ENCODE data around the gene VEGFA. TPM values are rescaled to one million over a fixed set of nuclear protein-coding genes. Genes with fewer than 3 reads are reported as not detected.

VEGFA gene
- total RNA-seq, 1 experiment from 2014 or later = 112 TPM

DNA sequence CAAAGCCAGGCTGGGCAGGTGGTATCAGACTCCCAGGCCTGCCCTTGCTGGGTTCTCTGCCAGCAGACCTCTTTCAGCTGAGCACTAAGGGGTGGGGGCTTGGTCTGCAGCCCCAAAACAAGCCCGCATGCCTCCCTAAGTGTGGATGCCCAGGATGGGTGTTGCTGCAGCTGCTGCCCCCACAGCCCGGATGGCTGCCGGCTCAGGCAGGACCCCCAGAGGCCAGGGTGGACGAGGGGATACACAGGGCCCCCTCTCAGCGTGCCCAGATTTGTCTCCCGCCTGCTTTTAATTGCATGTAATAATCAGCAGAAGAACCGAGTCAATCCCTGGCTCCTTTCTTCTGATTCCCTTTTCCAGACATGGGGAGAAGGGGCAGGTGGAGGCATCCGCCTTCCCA is 60.8 kb downstream of the VEGFA start:
- CTCF ChIA-PET = no interaction called here
- POLR2A ChIA-PET (ENCODE audit: unreplicated experiment) = no interaction called here
- H3K4me2 ChIP-seq = no peak overlapping the region
- no peak overlapping the region for H3K4me3 ChIP-seq
- H3K79me2 ChIP-seq (ENCODE audit: low read depth) = no peaks in the 10 kb centered on the region
- peaks cover 5% of the 10 kb centered on the region; the same call in 1 of the 2 replicates for H3F3A ChIP-seq (ENCODE audit: insufficient read depth, low read depth)
- DNase-seq = no peak
- no peaks in the 10 kb centered on the region for H3K36me3 ChIP-seq (ENCODE audit: low read depth)
- no TSS peak for BruUV-seq (replicated peaks)
- no peaks in the 10 kb centered on the region for H3K9me2 ChIP-seq (ENCODE audit: insufficient read depth)
- no peak overlapping the region for H3K27ac ChIP-seq
- TF ChIP-seq, protein P1, sequence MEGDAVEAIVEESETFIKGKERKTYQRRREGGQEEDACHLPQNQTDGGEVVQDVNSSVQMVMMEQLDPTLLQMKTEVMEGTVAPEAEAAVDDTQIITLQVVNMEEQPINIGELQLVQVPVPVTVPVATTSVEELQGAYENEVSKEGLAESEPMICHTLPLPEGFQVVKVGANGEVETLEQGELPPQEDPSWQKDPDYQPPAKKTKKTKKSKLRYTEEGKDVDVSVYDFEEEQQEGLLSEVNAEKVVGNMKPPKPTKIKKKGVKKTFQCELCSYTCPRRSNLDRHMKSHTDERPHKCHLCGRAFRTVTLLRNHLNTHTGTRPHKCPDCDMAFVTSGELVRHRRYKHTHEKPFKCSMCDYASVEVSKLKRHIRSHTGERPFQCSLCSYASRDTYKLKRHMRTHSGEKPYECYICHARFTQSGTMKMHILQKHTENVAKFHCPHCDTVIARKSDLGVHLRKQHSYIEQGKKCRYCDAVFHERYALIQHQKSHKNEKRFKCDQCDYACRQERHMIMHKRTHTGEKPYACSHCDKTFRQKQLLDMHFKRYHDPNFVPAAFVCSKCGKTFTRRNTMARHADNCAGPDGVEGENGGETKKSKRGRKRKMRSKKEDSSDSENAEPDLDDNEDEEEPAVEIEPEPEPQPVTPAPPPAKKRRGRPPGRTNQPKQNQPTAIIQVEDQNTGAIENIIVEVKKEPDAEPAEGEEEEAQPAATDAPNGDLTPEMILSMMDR (conservative IDR thresholded peaks at IDR 0.05) = no peak
- no peak for TF ChIP-seq EZH2 (IDR thresholded peaks at IDR 0.05; ENCODE audit: low read depth)
- no peaks in the 10 kb centered on the region for H3K27me3 ChIP-seq (ENCODE audit: insufficient read depth, low read depth)
- H2AFZ ChIP-seq = no peak overlapping the region
- H3K4me1 ChIP-seq (replicated peaks; ENCODE audit: insufficient read depth) = peaks cover 36% of the 10 kb centered on the region
- no peaks in the 10 kb centered on the region for H4K20me1 ChIP-seq (ENCODE audit: insufficient read depth)
- intact Hi-C loops (cut with micrococcal nuclease; ENCODE audit: unreplicated experiment) = loop anchor here (10.0 kb wide), 1 partner anchor 174 kb away; no protein-coding TSS in a partner anchor
- no peaks in the 10 kb centered on the region for H3K9me3 ChIP-seq (ENCODE audit: insufficient read depth, low read depth)

DNA sequence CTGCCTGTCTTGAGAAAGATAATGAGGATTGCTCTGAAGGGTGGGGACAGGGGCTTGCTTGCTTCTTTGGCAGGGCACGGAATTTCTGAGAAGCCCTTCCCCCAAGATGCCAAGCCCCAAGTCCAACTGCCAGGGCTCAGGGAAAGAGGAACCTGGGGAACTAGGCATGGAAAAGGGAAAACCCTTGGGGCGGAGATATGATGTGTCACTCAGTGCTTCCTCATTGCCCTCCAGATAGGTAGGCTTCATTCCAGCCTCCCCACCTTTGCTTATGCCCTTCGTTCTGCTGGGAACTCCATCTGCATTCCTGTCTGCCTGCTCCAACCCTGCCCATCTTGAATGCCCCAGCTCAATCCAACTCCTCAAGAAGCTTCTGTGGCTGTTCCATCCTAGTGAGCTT is 61.2 kb downstream of the VEGFA start:
- TF ChIP-seq, protein P1 (conservative IDR thresholded peaks at IDR 0.05) = no peak
- TF ChIP-seq EZH2 (IDR thresholded peaks at IDR 0.05; ENCODE audit: low read depth) = no peak
- Histone ChIP-seq H3K36me3 (ENCODE audit: low read depth) (no peaks in the 10 kb centered on the region), H3K79me2 (ENCODE audit: low read depth) (no peaks in the 10 kb centered on the region), H2AFZ (no peak overlapping the region), H3K4me2 (no peak overlapping the region), H3K4me1 (replicated peaks; ENCODE audit: insufficient read depth) (peaks cover 32% of the 10 kb centered on the region), H3K9me3 (ENCODE audit: insufficient read depth, low read depth) (no peaks in the 10 kb centered on the region), H3K27ac (no peak overlapping the region), H4K20me1 (ENCODE audit: insufficient read depth) (no peaks in the 10 kb centered on the region), H3K27me3 (ENCODE audit: insufficient read depth, low read depth) (no peaks in the 10 kb centered on the region), H3F3A (ENCODE audit: insufficient read depth, low read depth) (peaks cover 5% of the 10 kb centered on the region; the same call in 1 of the 2 replicates), H3K9me2 (ENCODE audit: insufficient read depth) (no peaks in the 10 kb centered on the region), H3K4me3 (no peak overlapping the region)
- BruUV-seq (replicated peaks) = no TSS peak
- DNase-seq = no peak
- POLR2A ChIA-PET (ENCODE audit: unreplicated experiment) = no interaction called here
- intact Hi-C loops (cut with micrococcal nuclease; ENCODE audit: unreplicated experiment) = loop anchor here (10.0 kb wide), 1 partner anchor 174 kb away; no protein-coding TSS in a partner anchor
- CTCF ChIA-PET = no interaction called here

DNA sequence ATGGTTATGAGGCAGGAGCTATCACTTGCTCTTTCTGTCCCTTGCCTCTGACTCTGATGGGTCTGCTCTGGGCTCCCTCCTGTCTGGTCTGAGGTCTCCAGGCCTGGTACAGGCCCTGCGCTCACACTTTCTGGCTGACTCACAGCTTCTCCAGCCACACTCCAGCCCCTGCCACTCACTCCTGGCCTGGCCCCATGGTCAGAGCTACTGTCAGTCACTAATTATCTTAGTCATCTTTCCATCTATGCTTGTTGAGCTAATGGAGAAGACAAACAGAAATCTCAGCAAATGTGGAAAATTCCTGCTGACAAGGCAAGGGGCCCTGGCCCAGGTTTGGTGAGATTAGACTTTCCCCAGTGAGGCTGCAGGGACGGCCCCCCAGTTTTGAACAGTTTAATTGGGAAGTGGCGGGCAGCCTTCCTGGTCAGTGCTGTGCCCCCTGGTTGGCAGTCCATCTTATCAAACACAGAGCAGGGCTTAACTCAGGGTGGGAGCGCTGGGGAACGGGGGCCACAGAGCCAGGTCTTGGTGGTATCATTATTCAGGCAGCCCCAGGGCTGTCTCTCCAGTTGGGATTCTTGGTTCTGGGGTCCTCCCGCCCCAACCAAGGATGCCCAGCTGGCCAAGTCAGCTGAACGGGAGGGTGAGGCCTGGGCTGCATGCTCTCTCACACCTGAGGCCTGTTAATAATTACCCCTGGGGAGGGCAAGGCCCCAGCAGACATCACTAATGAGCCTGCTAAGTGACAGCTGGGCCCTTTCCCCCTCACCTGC is 63.4 kb downstream of the VEGFA start:
- H3K27me3 ChIP-seq (ENCODE audit: insufficient read depth, low read depth) = no peaks in the 10 kb centered on the region
- H3K4me2 ChIP-seq = no peak overlapping the region
- no peaks in the 10 kb centered on the region for H3K36me3 ChIP-seq (ENCODE audit: low read depth)
- ChIA-PET POLR2A (ENCODE audit: unreplicated experiment) (no interaction called here), CTCF (interaction anchor here (0.5 kb wide), 1 partner anchor 195 kb away, joined by 3 read pairs; no protein-coding TSS in a partner anchor)
- BruUV-seq (replicated peaks) = no TSS peak
- H3K27ac ChIP-seq = no peak overlapping the region
- no peak overlapping the region for H3K4me3 ChIP-seq
- H3F3A ChIP-seq (ENCODE audit: insufficient read depth, low read depth) = peaks cover 5% of the 10 kb centered on the region; the same call in 1 of the 2 replicates
- no peaks in the 10 kb centered on the region for H3K9me3 ChIP-seq (ENCODE audit: insufficient read depth, low read depth)
- H3K4me1 ChIP-seq (replicated peaks; ENCODE audit: insufficient read depth) = peaks cover 31% of the 10 kb centered on the region
- H3K9me2 ChIP-seq (ENCODE audit: insufficient read depth) = no peaks in the 10 kb centered on the region
- DNase-seq = no peak
- intact Hi-C loops (cut with micrococcal nuclease; ENCODE audit: unreplicated experiment) = loop anchor here (10.0 kb wide), 1 partner anchor 171 kb away; no protein-coding TSS in a partner anchor
- H2AFZ ChIP-seq = no peak overlapping the region
- TF ChIP-seq, protein P1 (conservative IDR thresholded peaks at IDR 0.05) = no peak
- TF ChIP-seq EZH2 (IDR thresholded peaks at IDR 0.05; ENCODE audit: low read depth) = no peak
- H4K20me1 ChIP-seq (ENCODE audit: insufficient read depth) = no peaks in the 10 kb centered on the region
- H3K79me2 ChIP-seq (ENCODE audit: low read depth) = no peaks in the 10 kb centered on the region

All from PC-9 (cell line).